DMS153 treated with DMSO at 0.1 percent for 48 hours (cell line): Measurements from ENCODE around the gene CACNA1C.

Experiments used
- DNase-seq: peaks from one replicate; lab custom pipeline; 2025; ENCODE audit not compliant: unreplicated experiment; lab: John Stamatoyannopoulos, UW

Gene CACNA1C

GRCh38 chr12:2312175-2312574, 259.4 kb downstream of the CACNA1C start:
- DNase-seq = no peak

GRCh38 chr12:2312770-2313169, 260.0 kb downstream of the CACNA1C start:
- DNase-seq = no peak

GRCh38 chr12:2314492-2314891, 261.7 kb downstream of the CACNA1C start:
- no peak for DNase-seq

GRCh38 chr12:2317772-2318171, 265.0 kb downstream of the CACNA1C start:
- DNase-seq = no peak

- no peak for DNase-seq
Observed at GRCh38 chr12:2318286-2318685, 265.5 kb downstream of the CACNA1C start.

GRCh38 chr12:2319136-2319535, 266.3 kb downstream of the CACNA1C start:
- no peak for DNase-seq

GRCh38 chr12:2319737-2320506, 267.1 kb downstream of the CACNA1C start:
- DNase-seq = no peak

GRCh38 chr12:2320841-2321240, 268.1 kb downstream of the CACNA1C start:
- DNase-seq = no peak

GRCh38 chr12:2322554-2323120, 269.9 kb downstream of the CACNA1C start:
- peak; percentile 90 for DNase-seq

- no peak for DNase-seq
Observed at GRCh38 chr12:2323532-2324255, 270.9 kb downstream of the CACNA1C start.

GRCh38 chr12:2324387-2324786, 271.6 kb downstream of the CACNA1C start:
- DNase-seq = peak; percentile 90

- no peak for DNase-seq
Observed at GRCh38 chr12:2325519-2325918, 272.7 kb downstream of the CACNA1C start.

- no peak for DNase-seq
Observed at GRCh38 chr12:2326470-2326869, 273.7 kb downstream of the CACNA1C start.

GRCh38 chr12:2328661-2329060, 275.9 kb downstream of the CACNA1C start:
- no peak for DNase-seq

GRCh38 chr12:2329661-2330210, 276.9 kb downstream of the CACNA1C start:
- DNase-seq = no peak

GRCh38 chr12:2332236-2332635, 279.4 kb downstream of the CACNA1C start:
- no peak for DNase-seq

- no peak for DNase-seq
Observed at GRCh38 chr12:2332947-2333346, 280.2 kb downstream of the CACNA1C start.

GRCh38 chr12:2333491-2334195, 280.9 kb downstream of the CACNA1C start:
- no peak for DNase-seq

- no peak for DNase-seq
Observed at GRCh38 chr12:2334271-2334670, 281.5 kb downstream of the CACNA1C start.

GRCh38 chr12:2334689-2335088, 281.9 kb downstream of the CACNA1C start:
- no peak for DNase-seq

- DNase-seq = no peak
Observed at GRCh38 chr12:2335109-2335508, 282.3 kb downstream of the CACNA1C start.
